Right lung (tissue), 5 donors: Measurements from ENCODE around the gene UBE2I. TPM values are rescaled to one million over a fixed set of nuclear protein-coding genes. Genes with fewer than 3 reads are reported as not detected.

Experiments
- DNase-seq, 2 donors: peaks; one replicate each; pipeline ENCODE4 v3.0.0-alpha.2; 2013
- polyA plus RNA-seq, 5 donors: library from polyadenylated mRNA; unstranded; fragments of 120-200 nt; gene quantifications; one replicate each; pipeline versions ENCODE4 v1.2.1 to v1.2.3, GENCODE V29; 2013; ENCODE audit warnings: inconsistent platforms in 1 of 5, low replicate concordance in 1 of 5; ENCODE audit not compliant: insufficient read length in 5 of 5, insufficient read depth in 1 of 5

The UBE2I gene
- polyA plus RNA-seq, 5 donors, result 148 to 169 (median 160) TPM

- no peak for DNase-seq
Measured at GRCh38 chr16:1340730-1341494, 31.5 kb downstream of the UBE2I start.

- no peak for DNase-seq
Measured at GRCh38 chr16:1341495-1342420, 32.3 kb downstream of the UBE2I start.

- peak; percentile 79 for DNase-seq
Measured at GRCh38 chr16:1342526-1343427, 33.3 kb downstream of the UBE2I start.

DNA sequence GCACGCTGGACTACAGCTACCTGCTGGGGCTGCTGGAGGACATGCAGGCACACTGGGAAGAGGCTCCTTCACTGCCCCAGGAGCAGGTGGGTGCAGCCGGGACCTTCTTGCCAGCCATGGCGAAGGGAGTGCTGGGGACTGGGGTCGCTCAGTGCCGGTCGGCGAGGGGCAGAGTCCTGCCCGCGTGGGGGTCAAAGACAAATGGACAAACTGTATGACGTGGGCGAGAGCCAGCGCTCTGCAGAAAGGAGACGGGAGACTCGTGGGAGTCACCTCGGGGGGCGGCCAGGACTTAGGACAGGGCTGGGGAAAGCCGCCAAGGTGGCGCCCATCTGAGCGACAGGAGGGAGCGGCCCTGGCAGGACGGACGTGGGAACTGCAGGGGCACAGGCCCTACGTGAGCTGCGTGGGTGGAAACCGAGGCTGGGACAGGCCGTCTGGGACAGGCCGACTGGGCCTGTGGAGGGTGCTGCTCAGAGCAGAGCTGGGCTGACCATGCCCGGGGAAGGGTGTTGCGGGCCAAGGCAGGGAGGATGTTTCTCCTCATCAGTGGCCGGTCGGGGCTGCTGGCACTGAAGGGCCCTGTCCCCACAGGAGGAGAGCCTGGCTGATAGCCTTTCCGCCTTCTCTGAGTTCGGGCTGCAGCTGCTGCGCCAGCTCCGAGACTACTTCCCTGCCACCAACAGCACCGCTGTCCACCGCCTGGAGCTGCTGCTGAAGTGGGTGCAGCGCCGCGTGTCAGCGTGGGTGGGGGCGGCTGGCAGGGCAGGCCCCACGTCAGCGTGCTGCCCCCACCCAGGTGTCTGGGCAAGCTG lies 34.2 kb downstream of the UBE2I start:
- no peak for DNase-seq

- DNase-seq, result no peak
Measured at GRCh38 chr16:1344499-1344898, 35.1 kb downstream of the UBE2I start.

DNA sequence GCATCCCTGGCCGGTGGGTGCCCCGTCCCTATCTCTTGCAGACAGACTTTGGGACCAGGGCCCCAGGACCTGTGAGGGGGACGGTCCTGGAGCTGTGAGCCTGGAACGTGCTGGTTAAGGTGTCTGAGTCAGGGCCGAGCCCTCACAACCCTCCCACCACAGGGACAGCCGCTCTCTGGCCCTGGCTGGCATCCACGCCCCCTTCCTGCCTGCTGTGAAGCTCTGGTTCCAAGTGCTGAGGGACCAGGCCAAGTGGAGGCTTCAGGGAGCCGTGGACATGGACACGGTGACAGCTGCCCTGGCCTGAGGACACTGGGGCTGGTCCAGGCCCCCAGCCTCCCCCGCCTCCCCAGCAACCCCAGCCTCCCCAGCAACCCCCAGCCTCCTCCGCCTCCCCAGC lies 35.7 kb downstream of the UBE2I start:
- no peak for DNase-seq

- DNase-seq, result no peak
Measured at GRCh38 chr16:1345651-1346421, 36.4 kb downstream of the UBE2I start.

- no peak for DNase-seq
Measured at GRCh38 chr16:1346422-1347285, 37.2 kb downstream of the UBE2I start.

DNA sequence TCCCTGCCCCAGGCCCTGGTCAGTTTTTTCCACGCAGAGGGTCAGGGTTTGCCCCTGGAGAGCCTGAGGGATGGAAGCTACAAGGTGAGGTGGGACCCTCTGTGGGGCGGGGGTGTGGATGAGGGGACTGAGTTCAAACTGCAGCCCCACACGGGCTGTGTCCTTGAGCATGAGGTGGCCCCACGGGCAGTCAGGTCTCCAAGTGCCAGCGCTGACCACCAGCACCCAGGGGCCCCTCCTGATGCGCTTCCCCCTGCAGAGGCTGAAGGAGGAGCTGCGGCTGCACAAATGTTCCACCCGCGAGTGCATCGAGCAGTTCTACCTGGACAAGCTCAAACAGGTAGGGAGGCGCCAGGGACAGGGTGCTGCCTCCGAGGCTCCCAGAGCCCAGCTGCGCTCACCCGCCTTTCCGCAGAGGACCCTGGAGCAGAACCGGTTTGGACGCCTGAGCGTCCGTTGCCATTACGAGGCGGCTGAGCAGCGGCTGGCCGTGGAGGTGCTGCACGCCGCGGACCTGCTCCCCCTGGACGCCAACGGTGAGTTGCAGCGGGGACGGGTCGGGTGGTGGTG lies 37.9 kb downstream of the UBE2I start:
- no peak for DNase-seq

- DNase-seq, result no peak
Measured at GRCh38 chr16:1347962-1348361, 38.5 kb downstream of the UBE2I start.

DNA sequence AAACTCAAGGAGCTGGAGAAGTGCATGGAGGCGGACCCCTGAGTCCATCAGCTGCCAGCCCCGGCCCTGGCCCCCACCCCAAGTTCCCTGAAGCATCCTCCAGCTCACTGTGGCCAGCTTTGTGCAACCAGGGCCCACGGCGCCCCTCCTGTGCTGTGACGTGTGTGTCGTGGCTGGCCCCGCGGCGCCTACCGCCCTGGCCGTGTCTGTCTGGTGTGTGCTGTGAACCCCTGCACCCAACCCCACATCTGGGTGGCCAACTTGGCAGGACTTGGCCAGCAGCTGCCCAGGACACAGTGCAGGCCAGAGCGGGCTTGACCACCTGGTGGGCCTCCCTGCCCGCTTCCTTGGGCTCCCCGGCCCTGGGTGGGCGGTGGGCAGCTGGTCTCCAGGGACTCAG lies 39.0 kb downstream of the UBE2I start:
- DNase-seq, result no peak

GRCh38 chr16:1348926-1349325 lies 39.5 kb downstream of the UBE2I start:
- DNase-seq, result no peak

DNA sequence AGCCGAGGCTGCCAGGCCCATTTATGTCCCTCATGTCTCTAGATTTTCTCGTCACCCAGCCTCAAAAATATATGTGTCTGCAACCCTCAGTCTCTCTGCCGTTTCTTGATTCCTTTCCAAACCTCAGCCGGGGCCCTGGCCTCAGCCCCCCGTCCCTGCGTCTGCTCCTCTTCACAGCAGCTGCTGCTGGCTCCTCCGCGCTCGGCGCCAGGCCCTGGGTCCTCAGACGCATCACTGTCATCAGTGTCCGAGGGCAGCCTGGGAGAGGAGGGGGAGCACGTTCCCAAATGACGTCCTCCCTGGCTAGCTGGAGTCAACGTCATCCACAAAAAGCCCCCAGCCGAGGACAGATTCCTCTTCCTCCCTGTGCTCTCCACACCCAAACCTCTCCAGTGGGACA lies 39.9 kb downstream of the UBE2I start:
- no peak for DNase-seq

GRCh38 chr16:1349951-1350350 lies 40.5 kb downstream of the UBE2I start:
- no peak for DNase-seq

DNA sequence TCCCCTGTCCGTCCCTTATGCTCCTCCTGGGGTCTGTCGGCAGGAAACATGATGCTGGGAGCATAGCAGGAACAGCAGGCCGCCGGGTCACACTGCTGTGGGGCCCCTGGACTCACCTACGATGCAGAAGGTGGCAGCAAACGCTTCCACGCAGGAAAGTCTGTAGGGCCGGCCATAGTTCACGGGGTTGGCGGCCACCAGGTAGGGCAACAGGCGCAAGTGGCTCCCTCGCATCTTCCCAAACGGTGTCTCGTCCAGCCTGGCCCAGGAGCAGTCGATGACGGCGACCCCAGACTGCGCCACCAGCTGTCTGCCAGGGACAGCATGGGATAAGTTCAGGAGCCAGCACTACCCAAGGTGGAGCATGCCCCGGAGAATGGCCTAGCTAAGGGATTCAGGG lies 41.3 kb downstream of the UBE2I start:
- no peak for DNase-seq

GRCh38 chr16:1351215-1351581 lies 41.8 kb downstream of the UBE2I start:
- DNase-seq, result no peak

DNA sequence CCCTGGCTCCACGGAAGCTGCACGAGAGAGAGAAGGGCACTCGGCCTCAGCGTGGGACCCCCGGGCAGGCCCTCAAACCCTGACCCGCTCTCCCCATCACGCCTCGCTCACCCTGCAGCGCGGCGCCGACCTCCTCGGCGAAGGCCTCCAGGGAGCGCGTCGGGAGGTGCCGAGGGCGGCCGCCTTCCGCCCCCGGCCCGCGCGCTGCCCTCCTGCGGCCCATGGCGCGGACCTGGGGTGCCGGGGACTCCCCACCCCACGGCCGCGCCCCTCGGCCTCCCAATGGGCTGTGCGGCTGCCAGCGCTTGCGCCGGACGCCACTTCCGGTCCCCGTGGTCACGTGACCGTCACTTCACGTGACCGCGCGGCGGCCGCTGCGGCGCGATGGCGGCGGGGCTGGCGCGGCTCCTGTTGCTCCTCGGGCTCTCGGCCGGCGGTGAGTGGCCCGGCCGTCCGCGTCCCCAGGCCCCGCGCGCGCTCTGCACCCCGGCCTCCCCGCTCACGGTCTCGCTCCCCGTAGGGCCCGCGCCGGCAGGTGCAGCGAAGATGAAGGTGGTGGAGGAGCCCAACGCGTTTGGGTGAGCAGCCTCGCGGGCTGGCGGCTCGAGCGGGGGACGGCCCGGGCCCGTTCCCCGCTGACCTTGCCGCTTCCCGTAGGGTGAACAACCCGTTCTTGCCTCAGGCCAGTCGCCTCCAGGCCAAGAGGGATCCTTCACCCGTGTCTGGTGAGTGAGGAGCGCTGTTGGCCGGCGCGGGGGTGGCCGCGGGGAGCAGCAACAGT lies 42.3 kb downstream of the UBE2I start, which contains the start of the genes GNPTG and TSR3:
Gene GNPTG, plus strand, starts transcription at position 350 of the 781 bp plus-strand sequence. Its CDS starts 35 bp downstream, at position 385.
Gene TSR3, minus strand, starts transcription at position 297 of the 781 bp plus-strand sequence. Its CDS starts 74 bp downstream, at position 223.
- DNase-seq, result peak; percentile 87 to 89
